WTC11 (cell line): ENCODE measurements around the gene LENEP.

Experiments used
- ATF1 ChIP-seq: sonication (generic); formaldehyde crosslinking; IDR thresholded peaks from 2 replicates; pipeline ENCODE4 v1.8.1; 2023; ENCODE audit warnings: mild to moderate bottlenecking, moderate library complexity, missing genetic modification reagents
- ATF3 ChIP-seq: sonication (generic); formaldehyde crosslinking; conservative IDR thresholded peaks from 2 replicates; pipeline ENCODE4 v1.8.1; 2022; ENCODE audit warnings: mild to moderate bottlenecking, missing genetic modification reagents
- CTCF ChIP-seq: fragments of 200-600 bp; IDR thresholded peaks from 2 replicates; pipeline ENCODE4 v1.8.0; 2022; ENCODE audit warnings: antibody characterized with exemption
- E2F5 ChIP-seq: sonication (generic); formaldehyde crosslinking; IDR thresholded peaks from 2 replicates; pipeline ENCODE4 v1.8.1; 2022; ENCODE audit warnings: mild to moderate bottlenecking, moderate library complexity, missing genetic modification reagents
- MAX ChIP-seq: sonication (generic); formaldehyde crosslinking; IDR thresholded peaks from 2 replicates; pipeline ENCODE4 v1.8.0; 2022; ENCODE audit warnings: mild to moderate bottlenecking, missing genetic modification reagents
- TEAD4 ChIP-seq: sonication (generic); formaldehyde crosslinking; IDR thresholded peaks from 2 replicates; pipeline ENCODE4 v1.8.0; 2022; ENCODE audit warnings: mild to moderate bottlenecking, missing genetic modification reagents
- ZNF138 ChIP-seq: sonication (generic); formaldehyde crosslinking; conservative IDR thresholded peaks from 2 replicates; pipeline ENCODE4 v1.8.1; 2022; ENCODE audit warnings: mild to moderate bottlenecking, moderate library complexity, missing genetic modification reagents

GRCh38 chr1:154982897-154983648 is 10.3 kb upstream of the LENEP start, which contains the start of gene FLAD1:
- no peak for TF ChIP-seq ATF3 (CRISPR knock-in tag)
- no peak for TF ChIP-seq CTCF
- no peak for TF ChIP-seq ATF1 (CRISPR knock-in tag)
- TF ChIP-seq TEAD4 (CRISPR knock-in tag): no peak
- no peak for TF ChIP-seq ZNF138 (CRISPR knock-in tag)
- peak; percentile 85 for TF ChIP-seq E2F5 (CRISPR knock-in tag)
- peak; percentile 85 for TF ChIP-seq MAX (CRISPR knock-in tag)
